IPS-NIHi7 (cell line): Measurements from ENCODE around the gene MT1M.
"Not testable (repeated sequence)": the region's sequence is repeated elsewhere in the genome, so short reads cannot be mapped to it uniquely, and the experiment has no call there.

ENCODE experiments used
- DNase-seq: peaks from one replicate; pipeline ENCODE4 v3.0.0; 2012; ENCODE audit warnings: mixed read lengths; ENCODE audit errors: extremely low spot score

MT1M gene

GRCh38 chr16:56649271-56649670, 16.8 kb downstream of the MT1M start:
- no peak for DNase-seq

- DNase-seq = no peak
These were observed 17.4 kb downstream of the MT1M start for GRCh38 chr16:56649820-56650219.

- no peak for DNase-seq
These were observed 19.1 kb downstream of the MT1M start, which contains the start of gene MT1B for GRCh38 chr16:56651586-56651985. Gene MT1B (plus strand): TSS chr16:56651886. CDS start chr16:56651954, 68 bp downstream.

GRCh38 chr16:56652600-56652999, 20.1 kb downstream of the MT1M start:
- DNase-seq = no peak

GRCh38 chr16:56653218-56653617, 20.8 kb downstream of the MT1M start:
- DNase-seq = no peak

GRCh38 chr16:56657555-56658326, 25.3 kb downstream of the MT1M start, which contains the start of gene MT1F:
Gene MT1F (plus strand): TSS chr16:56657959. CDS start chr16:56658059, 100 bp downstream.
- peak; percentile 86 for DNase-seq

- DNase-seq = no peak
These were observed 25.9 kb downstream of the MT1M start for GRCh38 chr16:56658327-56658875.

GRCh38 chr16:56662357-56663354, 30.2 kb downstream of the MT1M start:
- no peak for DNase-seq

- no peak for DNase-seq
These were observed 32.0 kb downstream of the MT1M start for GRCh38 chr16:56664506-56664905.

GRCh38 chr16:56665286-56666261, 33.1 kb downstream of the MT1M start:
- DNase-seq = not testable (repeated sequence)

GRCh38 chr16:56667581-56668571, 35.4 kb downstream of the MT1M start, which contains the start of gene MT1G:
Gene MT1G (minus strand): TSS chr16:56668065. CDS start chr16:56667993, 72 bp downstream.
- DNase-seq = no peak

- no peak for DNase-seq
These were observed 36.8 kb downstream of the MT1M start, which contains the start of gene MT1H for GRCh38 chr16:56669005-56669839. Gene MT1H (plus strand): TSS chr16:56669814. CDS start chr16:56669885, 71 bp downstream.

GRCh38 chr16:56669840-56670619, 37.6 kb downstream of the MT1M start:
- no peak for DNase-seq

- no peak for DNase-seq
These were observed 38.1 kb downstream of the MT1M start for GRCh38 chr16:56670620-56670934.

GRCh38 chr16:56671691-56672090, 39.2 kb downstream of the MT1M start:
- DNase-seq = not testable (repeated sequence)

GRCh38 chr16:56672171-56672570, 39.7 kb downstream of the MT1M start:
- not testable (repeated sequence) for DNase-seq

GRCh38 chr16:56672761-56673536, 40.5 kb downstream of the MT1M start:
- DNase-seq = no peak
